Calu3 (cell line): Measurements from ENCODE around the gene TTC29. TPM values are rescaled to one million over a fixed set of nuclear protein-coding genes. Genes with fewer than 3 reads are reported as not detected.

Experiments used
- BruUV-seq: library from RNA; stranded (reverse); fragments of 400-500 nt; replicated peaks from 2 replicates; lab custom pipeline; 2021; lab: Mats Ljungman, UMichigan
- CTCF ChIA-PET: fragments of 300-600 bp; sonication (Branson Sonifier 250); formaldehyde crosslinking; loops from one replicate; lab custom pipeline; 2022; ENCODE audit warnings: antibody characterized with exemption; lab: Charles Lee
- DNase-seq: peaks from one replicate; pipeline ENCODE4 v3.0.0; 2022
- H3K27ac Mint-ChIP-seq: one replicate; pipeline ENCODE4 v1.8.0; 2022; ENCODE audit warnings: mixed read lengths; ENCODE audit not compliant: unreplicated experiment
- H3K27me3 Mint-ChIP-seq: one replicate; pipeline ENCODE4 v1.8.0; 2022; ENCODE audit warnings: mixed read lengths; ENCODE audit not compliant: unreplicated experiment
- H3K36me3 Mint-ChIP-seq: one replicate; pipeline ENCODE4 v1.8.0; 2022; ENCODE audit warnings: mild to moderate bottlenecking, moderate library complexity, mixed read lengths; ENCODE audit not compliant: insufficient read depth, unreplicated experiment
- H3K4me1 Mint-ChIP-seq: one replicate; pipeline ENCODE4 v1.8.0; 2022; ENCODE audit warnings: mild to moderate bottlenecking, low read depth, mixed read lengths; ENCODE audit not compliant: unreplicated experiment
- H3K4me3 Mint-ChIP-seq: one replicate; pipeline ENCODE4 v1.8.0; 2022; ENCODE audit warnings: mild to moderate bottlenecking, low read depth, moderate library complexity, mixed read lengths; ENCODE audit not compliant: unreplicated experiment
- H3K9me3 Mint-ChIP-seq: one replicate; pipeline ENCODE4 v1.8.0; 2022; ENCODE audit warnings: low read depth, mixed read lengths; ENCODE audit not compliant: unreplicated experiment
- CTCF ChIP-seq: fragments of 200-600 bp; IDR thresholded peaks from one replicate; pipeline ENCODE4 v1.8.0; 2022; ENCODE audit warnings: antibody characterized with exemption; ENCODE audit not compliant: unreplicated experiment
- intact Hi-C: fragments of 100-400 bp; cut with micrococcal nuclease; formaldehyde crosslinking; loops from one replicate; pipeline ENCODE4 v1.10.0; 2022; ENCODE audit not compliant: unreplicated experiment
- total RNA-seq: library from RNA; stranded (reverse); gene quantifications from 2 replicates; pipeline ENCODE4 v1.2.3, GENCODE V29; 2022

Gene TTC29
- total RNA-seq, 1 experiment from 2014 or later = not detected

- BruUV-seq = no TSS peak
- no peaks in the 10 kb centered on the region for H3K27me3 Mint-ChIP-seq
- no peaks in the 10 kb centered on the region for H3K36me3 Mint-ChIP-seq
- CTCF ChIA-PET = no interaction called here
- DNase-seq = no peak
- intact Hi-C loops = no loop called here
- H3K9me3 Mint-ChIP-seq = no peaks in the 10 kb centered on the region
- no peaks in the 10 kb centered on the region for H3K4me1 Mint-ChIP-seq
- TF ChIP-seq CTCF = no peak
- no peak overlapping the region for H3K4me3 Mint-ChIP-seq
- H3K27ac Mint-ChIP-seq = no peak overlapping the region
Observed at GRCh38 chr4:146852360-146852759, 93.3 kb downstream of the TTC29 start.

GRCh38 chr4:146847345-146847744 lies 98.3 kb downstream of the TTC29 start:
- Mint-ChIP-seq H3K9me3 (no peaks in the 10 kb centered on the region), H3K4me3 (no peak overlapping the region), H3K36me3 (no peaks in the 10 kb centered on the region), H3K27ac (no peak overlapping the region), H3K27me3 (no peaks in the 10 kb centered on the region), H3K4me1 (no peaks in the 10 kb centered on the region)
- no TSS peak for BruUV-seq
- intact Hi-C loops = no loop called here
- no peak for TF ChIP-seq CTCF
- CTCF ChIA-PET = no interaction called here
- DNase-seq = no peak

GRCh38 chr4:146846882-146847281 lies 98.8 kb downstream of the TTC29 start:
- Mint-ChIP-seq H3K27me3 (no peaks in the 10 kb centered on the region), H3K4me3 (no peak overlapping the region), H3K27ac (no peak overlapping the region), H3K4me1 (no peaks in the 10 kb centered on the region), H3K9me3 (no peaks in the 10 kb centered on the region), H3K36me3 (no peaks in the 10 kb centered on the region)
- BruUV-seq = no TSS peak
- TF ChIP-seq CTCF = no peak
- CTCF ChIA-PET = no interaction called here
- no peak for DNase-seq
- intact Hi-C loops = no loop called here

GRCh38 chr4:146844761-146845160 lies 100.9 kb downstream of the TTC29 start:
- intact Hi-C loops = no loop called here
- CTCF ChIA-PET = no interaction called here
- BruUV-seq = no TSS peak
- Mint-ChIP-seq H3K36me3 (no peaks in the 10 kb centered on the region), H3K9me3 (no peaks in the 10 kb centered on the region), H3K27me3 (no peaks in the 10 kb centered on the region), H3K27ac (no peak overlapping the region), H3K4me3 (no peak overlapping the region), H3K4me1 (no peaks in the 10 kb centered on the region)
- TF ChIP-seq CTCF = no peak
- no peak for DNase-seq
